ENCODE results near the gene SAT2.
A peak's percentile ranks its signal among the peaks of the same experiment; 100 is the strongest.

The SAT2 gene

GRCh38 chr17:7627250-7628121 lies at the start of gene SAT2:
TSS of gene SAT2 (minus strand) at chr17:7627821. CDS start at chr17:7627635, 186 bp downstream.
- DNase-seq = peak; percentile 91

GRCh38 chr17:7676533-7676932 lies 48.9 kb upstream of the SAT2 start:
- no peak for DNase-seq

- DNase-seq = no peak
These were observed 47.3 kb upstream of the SAT2 start for GRCh38 chr17:7674934-7675333.

DNA sequence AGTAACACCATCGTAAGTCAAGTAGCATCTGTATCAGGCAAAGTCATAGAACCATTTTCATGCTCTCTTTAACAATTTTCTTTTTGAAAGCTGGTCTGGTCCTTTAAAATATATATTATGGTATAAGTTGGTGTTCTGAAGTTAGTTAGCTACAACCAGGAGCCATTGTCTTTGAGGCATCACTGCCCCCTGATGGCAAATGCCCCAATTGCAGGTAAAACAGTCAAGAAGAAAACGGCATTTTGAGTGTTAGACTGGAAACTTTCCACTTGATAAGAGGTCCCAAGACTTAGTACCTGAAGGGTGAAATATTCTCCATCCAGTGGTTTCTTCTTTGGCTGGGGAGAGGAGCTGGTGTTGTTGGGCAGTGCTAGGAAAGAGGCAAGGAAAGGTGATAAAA lies 45.6 kb upstream of the SAT2 start:
- DNase-seq = peak; percentile 44

DNA sequence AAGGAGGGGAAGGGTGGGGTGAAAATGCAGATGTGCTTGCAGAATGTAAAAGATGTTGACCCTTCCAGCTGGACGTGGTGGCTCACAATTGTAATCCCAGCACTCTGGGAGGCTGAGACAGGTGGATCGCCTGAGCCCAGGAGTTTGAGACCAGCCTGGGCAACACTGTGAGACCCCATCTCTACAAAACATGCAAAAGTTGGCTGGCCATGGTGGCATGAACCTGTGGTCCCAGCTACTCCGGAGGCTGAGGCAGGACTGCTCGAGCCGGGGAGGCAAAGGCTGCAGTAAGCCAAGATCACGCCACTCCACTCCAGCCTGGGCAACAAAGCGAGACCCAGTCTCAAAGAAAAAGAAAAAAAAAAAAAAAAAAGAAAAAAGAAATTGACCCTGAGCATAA lies 40.9 kb upstream of the SAT2 start:
- DNase-seq = no peak

DNA sequence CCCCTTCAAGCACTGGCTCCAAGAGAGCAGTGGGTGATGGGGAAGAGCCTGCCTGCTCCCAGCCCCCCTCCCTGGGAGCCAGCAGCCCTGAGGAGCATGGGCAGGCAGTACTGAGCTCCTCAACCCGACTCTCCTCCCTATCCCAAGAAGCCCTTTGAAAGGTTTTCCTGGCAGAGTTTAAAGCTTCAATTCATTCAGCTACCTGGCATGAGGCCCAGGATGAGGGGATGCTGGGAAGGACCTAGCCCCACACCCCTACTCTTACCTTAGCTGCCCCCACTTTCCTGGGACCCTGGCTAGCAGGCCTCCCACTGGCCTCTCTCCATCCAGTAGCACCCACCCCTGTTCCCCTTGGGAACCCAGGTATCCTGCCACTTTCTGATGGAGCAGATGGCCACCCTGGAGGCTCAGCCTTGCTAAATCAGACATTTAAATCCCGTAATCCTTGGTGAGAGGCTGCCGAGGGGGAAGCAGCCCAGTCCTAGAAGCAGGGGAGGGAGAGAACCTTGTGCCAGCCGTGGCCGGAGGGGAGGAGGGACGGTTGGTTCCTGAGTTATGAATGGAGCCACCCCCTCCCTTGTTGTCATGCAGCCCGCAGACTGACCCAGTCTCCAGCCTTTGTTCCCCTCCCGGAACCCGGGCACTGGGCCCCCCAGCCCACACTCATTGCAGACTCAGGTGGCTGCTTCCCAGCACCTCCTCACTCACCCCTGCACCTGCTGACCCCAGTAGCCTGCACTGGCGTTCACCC lies 40.2 kb upstream of the SAT2 start:
- no peak for DNase-seq

DNA sequence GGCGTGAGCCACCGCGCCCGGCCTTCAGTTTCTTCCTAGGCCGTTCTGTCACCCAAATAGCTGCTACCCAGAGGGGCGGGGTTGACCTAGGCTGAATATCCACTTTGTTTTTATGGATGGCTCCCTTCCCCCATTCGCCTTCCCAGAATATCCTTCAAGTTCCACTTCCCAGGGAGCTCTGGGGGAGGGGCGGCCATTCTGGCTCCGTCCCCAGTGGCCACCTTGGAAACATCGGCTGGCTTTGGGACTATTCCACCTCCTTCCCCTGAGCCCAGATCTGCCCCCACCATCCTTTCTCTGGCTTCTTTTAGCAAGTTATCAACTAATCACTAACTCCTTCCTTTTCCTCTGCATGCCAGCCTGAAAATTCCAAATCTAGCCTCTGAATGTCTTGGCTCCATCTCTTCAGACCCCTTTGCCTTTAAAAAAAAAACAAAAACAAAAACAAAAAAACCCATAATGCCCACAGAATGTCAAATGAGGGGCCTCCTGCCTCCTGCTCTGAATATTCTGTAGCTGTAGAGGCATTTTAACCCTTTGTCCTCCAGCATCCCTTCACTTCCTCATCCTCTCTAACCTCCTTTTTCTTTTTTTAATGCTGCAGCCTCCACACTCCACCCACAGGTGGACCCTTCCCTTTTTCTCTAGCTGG lies 29.5 kb upstream of the SAT2 start:
- no peak for DNase-seq

- DNase-seq = no peak
These were observed 27.9 kb upstream of the SAT2 start for GRCh38 chr17:7655541-7655840.

DNA sequence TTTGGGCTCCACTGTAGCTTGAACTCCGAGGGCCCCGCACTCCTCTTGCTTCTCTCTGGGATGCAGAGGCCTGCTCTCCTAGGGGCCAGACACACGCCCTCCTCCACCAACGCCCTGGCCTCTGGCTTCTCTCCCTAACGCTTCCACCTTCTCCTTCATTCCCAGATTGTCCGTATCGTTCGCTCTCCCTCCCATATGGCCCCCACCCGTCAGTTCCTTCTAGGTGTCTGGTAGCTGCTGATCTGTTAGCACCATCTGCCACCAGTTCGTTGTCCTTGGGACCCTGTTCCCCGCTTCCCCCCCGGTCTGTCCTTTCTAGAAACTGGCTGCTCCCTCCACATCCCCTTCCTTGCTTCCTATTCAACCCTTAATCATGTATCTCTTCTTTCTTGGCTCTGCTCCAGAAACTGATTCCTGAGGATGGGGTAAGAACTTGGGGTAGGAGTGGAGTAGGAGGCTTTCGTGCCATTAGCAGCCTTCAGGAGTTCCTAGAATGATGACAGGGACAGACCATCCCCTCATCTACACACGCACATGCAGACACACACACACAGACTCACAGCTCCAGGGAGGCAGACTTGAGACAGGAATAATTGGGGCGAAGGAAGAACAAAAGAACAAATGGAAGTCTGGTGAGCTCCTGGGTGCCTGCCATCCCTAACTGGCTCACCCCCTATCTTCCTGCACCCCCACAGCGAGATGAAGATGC lies 27.4 kb upstream of the SAT2 start:
- DNase-seq = no peak

GRCh38 chr17:7652388-7653356 lies 25.1 kb upstream of the SAT2 start:
- DNase-seq = no peak

- no peak for DNase-seq
These were observed 24.2 kb upstream of the SAT2 start for GRCh38 chr17:7651665-7652387.

- DNase-seq = no peak
These were observed 23.6 kb upstream of the SAT2 start for GRCh38 chr17:7651097-7651664.

DNA sequence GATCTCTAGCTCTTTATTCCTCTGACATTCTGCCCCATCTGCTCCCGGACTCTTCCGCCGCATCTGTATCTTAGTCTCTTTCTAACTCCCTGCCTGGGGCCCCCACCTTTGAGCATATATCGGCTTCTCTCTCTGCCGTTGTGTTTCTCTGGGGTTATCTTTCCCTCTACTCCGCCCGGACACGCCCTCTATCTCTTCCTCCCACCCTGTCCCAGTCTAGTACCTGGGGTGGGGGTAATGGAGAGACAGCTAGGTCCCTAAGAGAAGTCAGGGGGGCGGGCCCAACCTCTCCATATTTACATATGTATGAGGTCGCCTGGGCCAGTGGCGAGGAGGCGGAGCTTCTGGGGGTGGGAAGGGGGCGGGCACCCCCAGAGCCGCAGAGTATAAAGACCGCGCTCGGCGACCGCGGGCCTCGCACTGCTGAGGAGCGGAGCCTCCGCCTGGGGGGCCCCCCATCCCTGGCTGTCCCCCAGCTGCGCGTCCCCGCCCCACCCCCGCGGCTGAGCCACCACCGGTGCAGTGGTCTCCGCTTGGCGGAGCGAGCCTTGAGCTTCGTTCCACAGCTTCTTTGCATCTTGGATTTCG lies 23.0 kb upstream of the SAT2 start, which contains the start of gene ATP1B2:
Gene ATP1B2, plus strand, starts transcription at position 418 of the 588 bp plus-strand sequence. CDS start 593 bp downstream, outside the sequence.
- peak; percentile 37 for DNase-seq

- no peak for DNase-seq
These were observed 19.4 kb upstream of the SAT2 start for GRCh38 chr17:7647018-7647417.

DNA sequence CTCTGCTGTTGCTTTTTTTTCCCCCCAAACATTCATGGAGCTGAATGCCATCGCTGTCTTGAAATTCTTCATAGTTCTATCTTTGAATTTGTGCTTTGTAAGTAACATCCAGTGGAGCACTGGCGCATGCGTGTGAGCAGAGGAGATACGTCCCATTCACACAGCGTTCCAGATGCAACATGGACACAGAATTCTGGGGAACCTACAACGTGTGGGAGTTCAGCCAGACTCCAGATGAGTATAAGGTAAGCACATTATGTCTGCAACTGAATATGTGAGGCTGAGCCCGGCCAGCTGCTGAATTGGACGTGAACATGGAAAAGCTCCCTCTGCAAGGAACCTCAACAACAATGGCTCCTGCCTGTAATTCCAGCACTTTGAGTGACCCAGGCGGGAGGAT lies 18.8 kb upstream of the SAT2 start:
- DNase-seq = no peak

- DNase-seq = peak; percentile 43
These were observed 17.2 kb upstream of the SAT2 start for GRCh38 chr17:7644775-7645174.

DNA sequence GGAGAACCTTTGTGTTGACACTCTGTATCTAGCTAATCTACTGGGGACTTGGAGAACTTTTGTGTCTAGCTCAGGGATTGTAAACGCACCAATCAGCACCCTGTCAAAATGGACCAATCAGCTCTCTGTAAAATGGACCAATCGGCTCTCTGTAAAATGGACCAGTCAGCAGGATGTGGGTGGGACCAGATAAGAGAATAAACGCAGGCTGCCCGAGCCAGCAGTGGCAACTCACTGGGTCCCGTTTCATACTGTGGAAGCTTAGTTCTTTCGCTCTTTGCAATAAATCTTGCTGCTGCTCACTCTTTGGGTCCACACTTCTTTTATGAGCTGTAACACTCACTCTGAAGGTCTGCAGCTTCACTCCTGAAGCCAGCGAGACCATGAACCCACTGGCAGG lies 14.0 kb upstream of the SAT2 start:
- peak; percentile 8 for DNase-seq

DNA sequence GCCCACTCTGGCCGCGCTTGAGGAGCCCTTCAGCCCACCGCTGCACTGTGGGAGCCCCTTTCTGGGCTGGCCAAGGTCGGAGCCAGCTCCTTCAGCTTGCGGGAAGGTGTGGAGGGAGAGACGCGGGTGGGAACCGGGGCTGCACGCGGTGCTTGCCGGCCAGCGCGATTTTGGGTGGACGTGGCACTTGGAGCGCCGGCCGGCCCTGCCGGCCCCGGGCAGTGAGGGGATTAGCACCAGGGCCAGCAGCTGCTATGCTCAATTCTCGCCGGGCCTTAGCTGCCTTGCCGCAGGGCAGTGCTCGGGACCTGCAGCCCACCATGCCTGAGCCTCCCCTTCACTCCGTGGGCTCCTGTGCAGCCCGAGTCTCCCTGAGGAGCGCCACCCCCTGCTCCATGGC lies 13.2 kb upstream of the SAT2 start:
- no peak for DNase-seq

DNA sequence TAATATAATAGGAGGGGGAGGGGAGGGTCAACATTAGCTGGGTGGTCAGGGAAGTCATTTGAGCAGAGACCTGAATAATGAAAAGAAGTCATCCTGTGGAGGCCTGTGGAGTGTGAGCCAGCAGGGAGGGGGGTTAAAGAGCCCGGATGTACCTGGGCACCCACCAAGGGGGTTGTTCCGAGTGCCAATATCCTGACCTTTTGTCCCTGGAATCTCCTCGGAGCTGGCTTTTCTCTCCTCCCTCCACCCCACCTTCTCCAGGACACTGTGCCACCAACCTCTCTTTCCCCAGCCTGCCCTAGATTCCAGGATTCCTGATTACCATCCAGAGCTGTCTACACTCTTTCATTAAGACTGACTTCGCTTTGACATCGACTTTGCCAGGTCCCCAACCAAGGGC lies 8.5 kb upstream of the SAT2 start:
- DNase-seq = no peak

DNA sequence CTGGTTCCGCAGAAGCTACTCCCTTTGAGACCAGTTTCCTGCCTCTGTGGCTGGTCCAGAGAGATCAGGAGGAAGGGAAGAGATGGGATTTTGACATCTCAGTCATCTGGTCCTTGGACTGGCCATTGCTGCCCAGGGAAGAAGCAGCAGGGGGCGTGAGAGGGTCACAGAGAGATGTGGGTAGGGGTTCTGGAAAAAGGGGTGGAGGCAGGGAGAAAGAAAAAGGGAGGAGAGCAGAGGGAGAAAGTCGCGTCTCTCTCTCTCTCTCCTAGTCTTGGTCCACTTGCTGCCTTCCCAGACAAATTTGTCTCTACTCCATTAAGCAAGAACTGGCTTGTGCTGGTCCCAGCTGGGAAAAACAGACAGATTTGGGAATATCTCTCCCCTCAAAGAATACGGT lies 6.8 kb upstream of the SAT2 start:
- DNase-seq = no peak
